Mononuclear cell (primary cell): Measurements from ENCODE around the gene NPAP1. TPM values are rescaled to one million over a fixed set of nuclear protein-coding genes. Genes with fewer than 3 reads are reported as not detected.
"Not testable (repeated sequence)": the region's sequence is repeated elsewhere in the genome, so short reads cannot be mapped to it uniquely, and the experiment has no call there.

ENCODE experiments used
- H3K27me3 ChIP-seq: 2 replicates; pipeline ENCODE4 v1.6.0; 2011; ENCODE audit warnings: low read length, control low read depth; ENCODE audit not compliant: insufficient read depth
- H3K4me1 ChIP-seq: 2 replicates; pipeline ENCODE4 v1.5.1; 2011; ENCODE audit warnings: mild to moderate bottlenecking, low read length, control low read depth; ENCODE audit not compliant: insufficient read depth
- H3K4me3 ChIP-seq: 2 replicates; pipeline ENCODE4 v1.5.1; 2011; ENCODE audit warnings: mild to moderate bottlenecking, low read length, moderate library complexity
- H3K9me3 ChIP-seq: 2 replicates; pipeline ENCODE4 v1.5.1; 2011; ENCODE audit warnings: low read depth, mild to moderate bottlenecking, control low read depth, low read length
- total RNA-seq: library from RNA; depleted of rRNA; stranded (reverse); fragments of >200 nt; gene quantifications from one replicate; pipeline ENCODE4 v1.2.3, GENCODE V29; 2012

The NPAP1 gene
- total RNA-seq = not detected

GRCh38 chr15:24675332-24676144 is at the start of gene NPAP1:
TSS of gene NPAP1 (plus strand) at chr15:24675775. CDS start at chr15:24675868, 93 bp downstream.
- Histone ChIP-seq H3K9me3 (no peaks in the 10 kb centered on the region), H3K27me3 (no peaks in the 10 kb centered on the region), H3K4me1 (no peaks in the 10 kb centered on the region), H3K4me3 (no peak within 1 kb of the TSS)

- no peak overlapping the region for H3K4me3 ChIP-seq
- no peaks in the 10 kb centered on the region for H3K4me1 ChIP-seq
- no peaks in the 10 kb centered on the region for H3K9me3 ChIP-seq
- no peaks in the 10 kb centered on the region for H3K27me3 ChIP-seq
Observed at GRCh38 chr15:24627443-24627842, 48.1 kb upstream of the NPAP1 start.

DNA sequence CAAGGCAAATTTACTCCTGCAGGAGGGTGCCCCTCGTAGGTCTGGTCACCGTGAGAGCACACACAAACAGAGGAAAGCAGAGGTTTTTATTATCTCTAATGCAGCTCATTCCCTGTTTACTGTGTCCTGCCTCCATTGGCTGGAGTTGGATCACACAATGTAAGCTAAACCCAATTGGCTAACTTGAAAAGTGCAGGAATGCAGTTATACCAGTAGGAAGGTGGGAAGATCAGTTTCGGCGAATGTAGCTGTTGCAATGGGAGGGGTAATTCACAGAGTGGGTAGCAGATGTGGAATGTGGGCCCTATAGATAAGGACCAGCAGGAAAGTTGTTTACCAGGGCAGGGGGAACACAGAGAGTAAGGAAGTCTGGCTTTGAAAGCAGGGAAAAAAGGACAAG is 42.5 kb upstream of the NPAP1 start:
- Histone ChIP-seq H3K27me3 (no peaks in the 10 kb centered on the region), H3K4me1 (no peaks in the 10 kb centered on the region), H3K9me3 (no peaks in the 10 kb centered on the region), H3K4me3 (no peak overlapping the region)

DNA sequence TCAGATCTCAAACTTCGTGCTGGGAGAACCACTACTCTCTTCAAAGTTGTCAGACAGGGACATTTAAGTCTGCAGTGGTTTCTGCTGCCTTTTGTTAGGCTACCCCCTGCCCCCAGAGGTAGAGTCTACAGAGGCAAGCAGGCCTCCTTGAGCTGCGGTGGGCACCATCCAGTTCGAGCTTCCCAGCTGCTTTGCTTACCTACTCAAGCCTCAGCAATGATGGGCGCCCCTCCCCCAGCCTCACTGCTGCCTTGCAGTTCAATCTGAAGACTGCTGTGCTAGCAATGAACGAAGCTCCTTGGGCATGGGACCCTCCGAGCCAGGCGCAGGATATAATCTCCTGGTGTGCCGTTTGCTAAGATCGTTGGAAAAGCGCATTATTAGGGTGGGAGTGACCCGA is 36.2 kb upstream of the NPAP1 start:
- H3K9me3 ChIP-seq, H3K4me3 ChIP-seq, H3K27me3 ChIP-seq, H3K4me1 ChIP-seq: not testable (repeated sequence)

DNA sequence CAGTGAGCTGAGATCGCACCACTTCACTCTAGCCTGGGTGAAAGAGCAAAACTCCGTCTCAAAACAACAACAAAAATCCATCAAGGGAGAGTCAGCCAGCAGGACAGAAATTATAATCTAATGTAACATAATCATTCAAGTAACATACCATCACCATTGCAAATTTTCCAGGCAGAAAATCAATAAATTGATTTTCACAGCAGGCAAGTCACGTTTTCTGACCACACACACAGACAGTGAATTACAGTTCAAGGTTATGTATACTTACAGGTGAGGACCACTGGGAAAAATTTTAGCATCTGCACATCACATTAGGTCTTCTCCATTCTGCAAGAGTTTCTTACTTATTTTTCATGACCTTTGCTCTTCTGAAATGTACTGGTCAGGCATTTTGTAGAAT is 29.9 kb upstream of the NPAP1 start:
- Histone ChIP-seq H3K4me3 (no peak overlapping the region), H3K9me3 (no peaks in the 10 kb centered on the region), H3K27me3 (no peaks in the 10 kb centered on the region)

DNA sequence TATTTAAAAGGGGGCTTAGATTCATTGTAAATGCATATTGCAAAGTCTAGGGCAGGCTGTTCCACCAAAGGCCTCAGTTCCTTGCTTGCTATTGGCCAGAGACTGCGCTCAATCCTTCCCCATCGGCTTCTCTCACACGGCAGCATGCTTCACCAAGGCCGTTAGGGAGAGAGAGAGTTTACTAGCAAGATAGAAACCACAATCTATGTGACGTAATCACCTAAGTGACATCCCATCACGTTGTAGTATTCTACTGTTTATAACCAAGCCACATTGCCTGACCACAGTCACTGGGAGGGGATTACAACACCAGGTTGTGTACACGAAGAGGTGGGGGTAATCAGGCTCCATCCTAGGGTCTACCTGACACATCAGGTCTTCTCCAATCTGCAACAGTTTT is 16.0 kb upstream of the NPAP1 start:
- Histone ChIP-seq H3K9me3 (peaks cover 8% of the 10 kb centered on the region), H3K4me1 (no peaks in the 10 kb centered on the region), H3K4me3 (no peak overlapping the region), H3K27me3 (no peaks in the 10 kb centered on the region)

More for the DNA sequence above, 29.9 kb upstream of the NPAP1 start:
- no peaks in the 10 kb centered on the region for H3K4me1 ChIP-seq

DNA sequence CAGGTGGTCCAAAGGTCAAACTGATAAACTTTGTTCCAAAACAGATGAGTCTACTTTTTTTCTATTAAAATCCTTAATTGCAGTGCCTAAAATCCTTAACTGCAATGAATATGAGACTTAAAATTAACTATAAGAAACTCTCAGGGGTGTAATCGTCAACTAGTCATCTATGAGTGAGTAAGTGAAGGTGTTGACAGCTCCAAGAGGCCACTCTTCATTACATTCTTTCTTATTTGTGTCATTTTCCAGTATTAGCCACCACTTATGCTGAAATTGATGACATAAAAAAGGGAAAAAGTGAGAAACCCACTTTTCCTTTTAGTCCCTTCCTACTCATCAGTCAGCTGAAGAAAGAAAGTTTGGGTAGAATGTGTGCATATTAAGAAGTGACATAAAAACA is 12.6 kb upstream of the NPAP1 start:
- Histone ChIP-seq H3K4me3 (no peak overlapping the region), H3K27me3 (no peaks in the 10 kb centered on the region), H3K9me3 (peaks cover 12% of the 10 kb centered on the region), H3K4me1 (no peaks in the 10 kb centered on the region)

- Histone ChIP-seq H3K4me1 (no peaks in the 10 kb centered on the region), H3K9me3 (no peaks in the 10 kb centered on the region), H3K4me3 (no peak overlapping the region), H3K27me3 (no peaks in the 10 kb centered on the region)
Observed at GRCh38 chr15:24676431-24676830, 856 bp downstream of the NPAP1 start.

DNA sequence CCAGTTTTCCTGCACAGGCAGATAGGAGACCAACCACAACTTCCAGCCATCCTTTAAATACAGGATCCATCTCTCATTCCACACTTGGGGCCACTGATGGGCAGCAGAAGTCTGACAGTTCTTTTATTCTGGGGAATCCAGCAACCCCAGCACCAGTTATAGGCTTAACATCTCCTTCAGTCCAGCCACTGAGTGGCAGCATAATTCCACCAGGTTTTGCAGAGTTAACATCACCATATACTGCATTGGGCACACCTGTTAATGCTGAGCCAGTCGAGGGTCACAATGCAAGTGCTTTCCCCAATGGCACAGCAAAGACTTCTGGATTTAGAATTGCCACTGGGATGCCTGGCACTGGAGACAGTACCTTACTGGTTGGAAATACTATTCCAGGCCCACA is 2.9 kb downstream of the NPAP1 start:
- Histone ChIP-seq H3K9me3 (no peaks in the 10 kb centered on the region), H3K4me1 (no peaks in the 10 kb centered on the region), H3K4me3 (no peak overlapping the region), H3K27me3 (no peaks in the 10 kb centered on the region)

- Histone ChIP-seq H3K4me1 (no peaks in the 10 kb centered on the region), H3K9me3 (no peaks in the 10 kb centered on the region), H3K4me3 (no peak overlapping the region), H3K27me3 (no peaks in the 10 kb centered on the region)
Observed at GRCh38 chr15:24682002-24682401, 6.4 kb downstream of the NPAP1 start.

DNA sequence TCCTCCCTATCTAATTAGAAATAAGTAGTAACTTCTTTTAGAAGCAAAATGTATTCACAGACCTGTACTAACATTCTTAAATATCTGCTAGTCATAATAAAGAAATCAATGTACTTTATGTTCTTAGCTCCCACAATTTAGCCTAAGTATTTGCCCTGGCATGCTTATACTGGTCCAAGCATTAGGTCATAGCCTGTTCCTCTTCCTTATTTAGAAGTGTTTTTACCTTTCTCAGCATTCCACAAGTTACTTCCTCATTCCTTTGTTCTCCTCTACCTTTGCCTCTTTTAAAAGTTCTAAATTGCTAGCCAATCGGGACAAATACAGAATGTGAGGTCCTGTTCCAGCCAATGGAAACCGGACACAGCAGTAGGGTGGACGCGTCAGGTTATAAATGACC is 7.3 kb downstream of the NPAP1 start:
- not testable (repeated sequence) for H3K9me3 ChIP-seq, H3K4me3 ChIP-seq, H3K4me1 ChIP-seq, H3K27me3 ChIP-seq

- Histone ChIP-seq H3K4me1 (no peaks in the 10 kb centered on the region), H3K27me3 (no peaks in the 10 kb centered on the region), H3K9me3 (no peaks in the 10 kb centered on the region), H3K4me3 (no peak overlapping the region)
Observed at GRCh38 chr15:24683736-24684135, 8.2 kb downstream of the NPAP1 start.

DNA sequence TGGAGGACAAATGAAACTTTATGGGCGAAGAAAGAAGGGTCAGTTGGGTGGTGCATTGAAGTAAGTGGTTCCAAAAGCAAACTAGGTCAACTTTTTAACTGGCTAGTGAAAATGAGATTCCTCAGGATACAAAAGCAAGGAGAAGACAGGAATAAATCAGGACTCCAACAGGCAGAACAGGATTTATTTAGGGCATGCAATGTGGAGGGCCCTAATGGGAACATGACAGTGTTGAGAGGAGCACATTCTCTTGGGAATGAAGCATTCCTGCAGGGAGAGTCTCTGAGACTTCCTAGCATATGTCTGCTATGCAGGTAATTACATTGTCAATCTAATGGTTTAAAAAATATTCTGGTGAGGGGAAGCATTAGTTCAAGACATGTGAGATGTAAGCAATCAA is 8.7 kb downstream of the NPAP1 start:
- Histone ChIP-seq H3K4me3 (no peak overlapping the region), H3K27me3 (no peaks in the 10 kb centered on the region), H3K9me3 (no peaks in the 10 kb centered on the region), H3K4me1 (no peaks in the 10 kb centered on the region)

DNA sequence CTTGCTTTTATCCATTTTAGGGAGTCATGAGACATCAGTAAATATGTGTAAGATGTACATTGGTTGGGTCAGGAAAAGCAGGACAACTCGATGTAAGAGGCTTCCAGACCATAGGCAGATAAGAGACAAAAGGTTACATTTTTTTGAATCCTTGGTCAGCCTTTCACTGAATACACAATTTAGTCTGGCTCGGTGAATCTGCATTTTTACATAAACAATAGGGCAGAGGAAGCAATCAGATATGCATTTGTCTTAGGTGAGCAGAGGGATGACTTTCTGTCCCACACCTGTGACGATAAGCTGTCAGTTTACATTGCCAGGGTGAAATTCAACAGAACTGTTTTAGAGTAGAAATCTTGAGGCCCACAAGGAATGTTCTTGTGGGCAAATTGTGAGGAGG is 20.6 kb downstream of the NPAP1 start:
- H3K4me3 ChIP-seq = no peak overlapping the region
- no peaks in the 10 kb centered on the region for H3K4me1 ChIP-seq
- H3K27me3 ChIP-seq = no peaks in the 10 kb centered on the region
- peaks cover 4% of the 10 kb centered on the region for H3K9me3 ChIP-seq

DNA sequence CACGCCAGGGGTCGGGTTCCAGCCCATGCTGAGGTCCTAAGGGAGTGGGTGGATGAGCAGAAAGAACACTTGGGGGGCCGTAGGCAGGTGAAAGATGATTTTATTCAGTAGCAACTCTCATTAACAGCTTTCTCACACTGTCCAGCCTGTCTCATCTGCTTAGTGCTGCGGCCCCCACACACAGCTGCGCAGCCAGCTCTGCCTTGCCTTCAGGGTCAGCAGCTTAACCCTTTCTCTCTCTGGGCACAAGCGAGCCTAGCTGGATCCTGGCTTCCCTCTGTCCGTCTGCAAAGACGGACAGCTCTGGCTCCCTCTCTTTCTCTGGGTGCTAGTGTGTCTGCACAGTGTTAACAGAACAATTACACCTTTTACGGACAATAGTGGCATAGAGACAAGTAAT is 21.3 kb downstream of the NPAP1 start:
- H3K27me3 ChIP-seq = no peaks in the 10 kb centered on the region
- no peak overlapping the region for H3K4me3 ChIP-seq
- H3K4me1 ChIP-seq = no peaks in the 10 kb centered on the region
- H3K9me3 ChIP-seq = no peaks in the 10 kb centered on the region

- Histone ChIP-seq H3K27me3 (no peaks in the 10 kb centered on the region), H3K9me3 (peaks cover 7% of the 10 kb centered on the region), H3K4me3 (no peak overlapping the region), H3K4me1 (no peaks in the 10 kb centered on the region)
Observed at GRCh38 chr15:24718289-24719082, 42.9 kb downstream of the NPAP1 start.
